Psoas muscle (tissue), 8 donors: Measurements from ENCODE around the gene OLFML2B. TPM values are rescaled to one million over a fixed set of nuclear protein-coding genes. Genes with fewer than 3 reads are reported as not detected.

Experiments used
- ATAC-seq, 4 donors: fragments of 200-7000 bp; cut with Tn5 transposase; one replicate each; pipeline ENCODE4 v1.9.1; 2020; ENCODE audit warnings: moderate library complexity in 3 of 4, mild to moderate bottlenecking in 2 of 4
- DNase-seq, 2 donors: peaks; one replicate each; pipeline ENCODE4 v3.0.0-alpha.2; 2020
- H3K27ac ChIP-seq: fragments of 200-600 bp; one replicate; pipeline ENCODE4 v1.8.0; 2022
- H3K27me3 ChIP-seq, 3 donors: fragments of 200-600 bp in 1 of 3; one replicate each; pipeline versions ENCODE4 v1.6.1 to v1.8.0; 2013 to 2022; ENCODE audit warnings: low read length in 2 of 3, mild to moderate bottlenecking in 2 of 3, moderate library complexity in 1 of 3; ENCODE audit not compliant: insufficient read depth in 3 of 3
- H3K36me3 ChIP-seq, 2 donors: fragments of 200-600 bp in 1 of 2; one replicate each; pipeline versions ENCODE4 v1.6.1 to v1.8.0; 2013 to 2022; ENCODE audit warnings: low read depth in 1 of 2, mild to moderate bottlenecking in 1 of 2, moderate library complexity in 1 of 2; ENCODE audit not compliant: insufficient read depth in 1 of 2
- H3K4me1 ChIP-seq: fragments of 200-600 bp; one replicate; pipeline ENCODE4 v1.8.0; 2022
- H3K4me3 ChIP-seq: fragments of 200-600 bp; one replicate; pipeline ENCODE4 v1.8.0; 2022; ENCODE audit warnings: mild to moderate bottlenecking
- H3K9me3 ChIP-seq: fragments of 200-600 bp; one replicate; pipeline ENCODE4 v1.8.0; 2022
- CTCF ChIP-seq: fragments of 200-600 bp; IDR thresholded peaks from one replicate; pipeline ENCODE4 v1.8.0; 2022; ENCODE audit warnings: antibody characterized with exemption
- WGBS, 3 donors: extraction: QIAGEN DNeasy Blood & Tissue Kit; methylation state at CpG; one replicate each; pipeline versions ENCODE4 v1.1.6 to v1.1.7; 2013; 5-methylcytosine and 5-hydroxymethylcytosine counted together
- intact Hi-C, 2 donors: fragments of 100-400 bp; cut with DNase I; formaldehyde crosslinking; loops; one replicate each; pipeline versions ENCODE4 v1.11.0 to v1.14.2; 2022
- polyA plus RNA-seq, 3 donors: library from polyadenylated mRNA; stranded (reverse); fragments of 200-250 nt; gene quantifications; one replicate each; pipeline ENCODE4 v1.2.3, GENCODE V29; 2013
- total RNA-seq, 4 donors: library from RNA; stranded (reverse); fragmentation: NEBNext Ultra II Directional in 2 of 4; extraction: Animal tissue kit (Norgen Biotek cat#: 25700) in 2 of 4; gene quantifications; one replicate each; pipeline versions ENCODE4 v1.2.1 to v1.2.4, GENCODE V29; 2021 to 2023
- donor health status: healthy with polysubstance abuse.
- donor health status: DM: no; HTN: no; CAD: no; lungs with moderate emphysema.
- donor health status: Bipolar disorder and iron deficiency.
- donor health status: healthy.
- donor health status: DM: yes; HTN: yes; CAD: no.
- donor health status: DM: no; HTN: no; CAD: no.
- donor health status: DM: no; HTN: no; CAD: no.
- donor health status: DM: yes; HTN: yes; CAD: no.

The OLFML2B gene
- total and polyA plus RNA-seq, 7 donors, result 1.4 to 9.5 (median 3.8) TPM

DNA sequence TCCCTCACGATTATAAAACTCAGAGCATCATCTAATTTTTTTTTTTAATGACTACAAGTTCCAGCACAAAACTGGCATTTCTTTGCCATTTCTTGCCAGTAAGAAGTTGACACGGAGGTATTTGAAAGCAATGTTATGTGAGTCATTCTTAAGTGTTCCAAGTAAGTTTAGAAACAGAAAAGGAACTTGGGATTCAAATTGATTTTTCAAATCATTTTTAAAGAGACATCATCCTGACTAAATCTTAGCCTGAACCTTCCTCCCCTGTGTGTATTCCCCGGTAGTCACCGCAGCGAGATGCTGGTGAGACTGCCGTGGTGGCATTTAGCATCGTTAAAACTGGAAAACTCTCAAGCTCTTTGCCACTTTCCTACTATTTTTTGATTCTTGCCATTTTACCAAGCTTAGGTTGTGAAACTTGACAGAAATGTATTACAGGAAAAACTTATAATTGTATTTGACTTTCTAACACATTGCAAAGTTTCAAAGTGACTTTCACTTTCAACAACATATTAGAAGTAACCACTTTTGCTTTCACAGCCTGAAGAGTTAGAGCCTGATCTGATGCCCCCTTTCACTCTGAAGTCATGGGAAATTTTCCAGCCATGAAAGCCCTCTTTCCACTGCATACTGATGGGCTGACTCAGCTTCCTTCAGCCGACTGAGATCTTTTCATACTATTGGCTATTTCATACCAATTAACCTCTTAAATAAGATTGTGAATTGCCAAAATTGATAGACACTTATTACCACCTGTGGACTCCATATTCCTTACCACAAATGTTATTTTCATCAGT, 61.4 kb downstream of the OLFML2B start:
- DNase-seq, result no peak
- no peaks in the 10 kb centered on the region for H3K27me3 ChIP-seq
- ATAC-seq, result peak in 3 of 4 donors; percentile 32 to 47 (median 35)

GRCh38 chr1:161958425-161958824, 65.2 kb downstream of the OLFML2B start:
- TF ChIP-seq CTCF, result no peak
- 82 to 86% (median 85%) methylated on average over 7 of the region's 7 CpGs for WGBS, 3 donors

More for the DNA sequence above, 61.4 kb downstream of the OLFML2B start:
- peak overlapping the region; percentile 34 for H3K27ac ChIP-seq
- intact Hi-C loops, result no loop called here
- peaks cover 2 to 12% of the 10 kb centered on the region in 2 donors for H3K36me3 ChIP-seq
- H3K4me1 ChIP-seq, result no peaks in the 10 kb centered on the region
- H3K4me3 ChIP-seq, result peak overlapping the region; percentile 34
- 37 to 46% (median 39%) methylated on average over 8 of the region's 8 CpGs for whole genome bisulfite sequencing, 3 donors
- H3K9me3 ChIP-seq, result no peaks in the 10 kb centered on the region
- TF ChIP-seq CTCF, result no peak

GRCh38 chr1:161956930-161957329, 66.7 kb downstream of the OLFML2B start:
- intact Hi-C loops, result no loop called here
- H3K36me3 ChIP-seq, result peaks cover 0 to 12% of the 10 kb centered on the region in 2 donors
- no peaks in the 10 kb centered on the region for H3K9me3 ChIP-seq
- no peak overlapping the region for H3K4me3 ChIP-seq
- ATAC-seq (no peak), DNase-seq (no peak)
- H3K4me1 ChIP-seq, result peaks cover 14% of the 10 kb centered on the region
- no peak overlapping the region for H3K27ac ChIP-seq
- H3K27me3 ChIP-seq, result no peaks in the 10 kb centered on the region
- TF ChIP-seq CTCF, result no peak
- WGBS, 3 donors, result 82 to 91% (median 84%) methylated on average over 3 of the region's 3 CpGs

More at GRCh38 chr1:161958425-161958824, 65.2 kb downstream of the OLFML2B start:
- Histone ChIP-seq H3K27ac (no peak overlapping the region), H3K27me3 (no peaks in the 10 kb centered on the region), H3K9me3 (no peaks in the 10 kb centered on the region), H3K4me3 (no peak overlapping the region), H3K4me1 (peaks cover 14% of the 10 kb centered on the region), H3K36me3 (peaks cover 0 to 12% of the 10 kb centered on the region in 2 donors)
- intact Hi-C loops, result no loop called here
- no peak for ATAC-seq
- no peak for DNase-seq

DNA sequence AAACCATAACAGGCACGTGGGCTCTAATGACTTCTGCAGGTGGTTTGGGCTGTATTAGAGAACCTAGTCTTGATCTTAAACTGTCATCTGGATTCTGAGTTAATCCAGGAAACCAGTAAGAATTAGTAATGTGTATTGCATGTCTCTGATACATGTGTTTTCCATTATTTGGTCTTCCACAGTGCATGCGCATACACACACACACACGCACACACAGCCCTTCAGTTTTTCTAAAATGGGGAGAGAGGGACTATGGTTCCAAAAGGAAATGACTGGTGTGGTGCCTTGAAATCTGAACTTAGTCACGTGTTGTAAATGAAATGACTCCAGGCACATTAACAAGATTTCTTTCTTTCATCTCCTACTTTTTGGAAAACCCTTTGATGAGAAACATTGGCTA, 67.6 kb downstream of the OLFML2B start:
- no peaks in the 10 kb centered on the region for H3K9me3 ChIP-seq
- peaks cover 18% of the 10 kb centered on the region for H3K4me1 ChIP-seq
- DNase-seq (peak in 1 of 2 donors; percentile 23), ATAC-seq (peak in 2 of 4 donors; percentile 17 to 57)
- no peak overlapping the region for H3K4me3 ChIP-seq
- WGBS, 3 donors, result 59 to 64% (median 63%) methylated on average over 4 of the region's 4 CpGs
- peaks cover 0 to 12% of the 10 kb centered on the region in 2 donors for H3K36me3 ChIP-seq
- TF ChIP-seq CTCF, result no peak
- no peak overlapping the region for H3K27ac ChIP-seq
- intact Hi-C loops, result no loop called here
- H3K27me3 ChIP-seq, result no peaks in the 10 kb centered on the region
